K562 (cell line): ENCODE results near the gene LONRF3.

Experiments
- BMI1 ChIP-seq: fragments of 150-350 bp; IDR thresholded peaks from 2 replicates; pipeline ENCODE4 v1.6.1; 2014; ENCODE audit warnings: low read length
- CEBPB ChIP-seq: fragments of 450-650 bp; IDR thresholded peaks from 2 replicates; pipeline ENCODE4 v1.6.1; 2016; ENCODE audit warnings: missing genetic modification characterization, missing compliant biosample characterization
- MAFK ChIP-seq: IDR thresholded peaks from 2 replicates; pipeline ENCODE4 v1.6.1; 2011; ENCODE audit warnings: low read length, improper control_type of control experiment
- POLR2A ChIP-seq: fragments of 450-650 bp; conservative IDR thresholded peaks from 2 replicates; pipeline ENCODE4 v1.6.1; 2016
- PRDM10 ChIP-seq: fragments of 450-650 bp; IDR thresholded peaks from 2 replicates; pipeline ENCODE4 v1.6.1; 2018; ENCODE audit not compliant: partially characterized antibody
- SMARCA4 ChIP-seq: fragments of 450-650 bp; IDR thresholded peaks from 2 replicates; pipeline ENCODE4 v1.6.1; 2016
- ZNF668 ChIP-seq: fragments of 250-450 bp; sonication (Bioruptor Pico); IDR thresholded peaks from 2 replicates; pipeline ENCODE4 v1.8.0; 2022; ENCODE audit warnings: mild to moderate bottlenecking, inconsistent platforms
- TF ChIP-seq, protein P1 (sequence below): sonication (generic); formaldehyde crosslinking; IDR thresholded peaks from 2 replicates; pipeline ENCODE4 v1.8.0; 2023; ENCODE audit warnings: mild to moderate bottlenecking, missing genetic modification reagents

- TF ChIP-seq BMI1 (no peak), CEBPB (tag) (no peak), SMARCA4 (peak; percentile 82), MAFK (peak; percentile 43; the same call in 1 of the 2 replicates), ZNF668 (CRISPR knock-in tag) (no peak), PRDM10 (no peak), POLR2A (no peak)
- TF ChIP-seq, protein P1, sequence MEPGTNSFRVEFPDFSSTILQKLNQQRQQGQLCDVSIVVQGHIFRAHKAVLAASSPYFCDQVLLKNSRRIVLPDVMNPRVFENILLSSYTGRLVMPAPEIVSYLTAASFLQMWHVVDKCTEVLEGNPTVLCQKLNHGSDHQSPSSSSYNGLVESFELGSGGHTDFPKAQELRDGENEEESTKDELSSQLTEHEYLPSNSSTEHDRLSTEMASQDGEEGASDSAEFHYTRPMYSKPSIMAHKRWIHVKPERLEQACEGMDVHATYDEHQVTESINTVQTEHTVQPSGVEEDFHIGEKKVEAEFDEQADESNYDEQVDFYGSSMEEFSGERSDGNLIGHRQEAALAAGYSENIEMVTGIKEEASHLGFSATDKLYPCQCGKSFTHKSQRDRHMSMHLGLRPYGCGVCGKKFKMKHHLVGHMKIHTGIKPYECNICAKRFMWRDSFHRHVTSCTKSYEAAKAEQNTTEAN (CRISPR knock-in tag): no peak
Observed at GRCh38 chrX:119041175-119041574, 66.8 kb downstream of the LONRF3 start.
